GM13977 (cell line): ENCODE data around the gene RNF208.
A peak's percentile ranks its signal among the peaks of the same experiment; 100 is the strongest.

Experiments
- DNase-seq: peaks from one replicate; pipeline ENCODE4 v3.0.0; 2012; ENCODE audit warnings: low spot score
- CTCF ChIP-seq: IDR thresholded peaks from 2 replicates; pipeline ENCODE4 v1.5.1; 2012; ENCODE audit warnings: mild to moderate bottlenecking, control low read depth; ENCODE audit not compliant: insufficient read depth; ENCODE audit errors: extremely low read depth, missing control alignments
- in situ Hi-C: fragments of 300-500 bp; cut with MboI; formaldehyde crosslinking; loops from one replicate; pipeline ENCODE4 v1.12.0; 2022; ENCODE audit warnings: low sequenced_read_pairs, low pct_unique_long_range_greater_than_20kb, mixed read lengths, inconsistent platforms; ENCODE audit not compliant: unreplicated experiment

RNF208 gene

DNA sequence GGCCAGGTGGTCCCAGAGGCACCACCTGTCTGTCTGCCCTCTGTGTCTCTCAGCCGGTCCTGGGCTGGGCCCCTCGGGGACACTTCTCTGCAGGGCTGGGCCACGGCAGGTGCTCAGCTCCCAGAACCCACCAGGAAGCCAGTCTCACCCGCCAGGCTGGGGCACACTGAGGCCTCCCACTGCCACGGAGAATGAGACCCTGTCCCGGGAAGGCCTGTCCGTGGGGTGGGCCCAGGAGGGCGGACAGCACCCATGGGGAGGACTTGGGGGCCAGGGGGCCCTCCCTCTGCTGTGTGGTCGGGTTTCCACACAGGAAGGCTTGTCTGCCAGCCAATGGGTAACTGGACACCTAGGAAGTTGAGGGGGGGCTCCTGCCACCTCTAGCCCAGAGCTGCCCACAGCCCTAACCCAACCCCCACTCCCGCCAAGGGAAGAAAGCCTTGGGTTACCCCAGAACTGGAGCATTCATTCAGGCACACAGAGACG is 14.9 kb upstream of the RNF208 start:
- in situ Hi-C loops: no loop called here
- TF ChIP-seq CTCF: no peak
- no peak for DNase-seq

GRCh38 chr9:137236238-137236935 is 14.3 kb upstream of the RNF208 start:
- in situ Hi-C loops: no loop called here
- peak; percentile 99 for TF ChIP-seq CTCF
- peak; percentile 98 for DNase-seq

DNA sequence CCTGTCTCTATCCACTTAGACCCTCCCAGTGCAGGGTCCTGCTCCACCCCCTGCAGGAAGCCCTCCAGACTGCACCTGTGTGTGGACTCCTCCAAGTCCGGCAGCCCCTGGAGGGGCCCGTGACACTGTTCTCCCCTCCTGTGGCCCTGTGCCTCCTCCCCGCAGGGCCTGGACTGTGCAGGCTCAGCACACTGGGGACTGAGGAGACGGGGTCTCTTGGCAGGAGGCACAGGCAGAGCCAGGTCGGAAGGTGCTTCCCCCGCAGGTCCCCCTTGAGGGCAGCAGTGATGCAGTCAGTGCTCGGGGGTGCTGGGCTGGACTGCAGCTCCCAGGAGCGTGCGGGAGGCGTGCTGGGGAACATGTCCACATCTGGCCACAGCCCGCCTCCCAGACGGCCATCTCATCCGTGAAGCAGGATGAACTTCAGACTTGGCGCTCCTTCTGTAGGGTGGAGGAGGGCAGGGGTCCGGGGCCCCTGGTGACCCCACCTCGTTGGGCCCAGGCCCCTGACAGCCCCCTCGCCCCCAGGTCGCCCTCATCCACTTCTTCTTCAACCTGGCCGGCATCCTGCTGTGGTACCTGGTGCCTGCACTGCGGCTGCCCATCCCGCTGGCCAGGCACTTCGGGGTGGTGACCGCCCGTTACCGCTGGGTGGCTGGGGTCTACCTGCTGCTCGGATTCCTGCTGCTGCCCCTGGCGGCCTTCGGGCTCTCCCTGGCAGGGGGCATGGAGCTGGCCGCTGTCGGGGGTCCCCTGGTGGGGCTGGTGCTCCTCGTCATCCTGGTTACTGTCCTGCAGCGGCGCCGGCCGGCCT is 13.6 kb upstream of the RNF208 start:
- in situ Hi-C loops: no loop called here

GRCh38 chr9:137234758-137235423 is 12.9 kb upstream of the RNF208 start:
- no peak for TF ChIP-seq CTCF
- in situ Hi-C loops: no loop called here
- DNase-seq: no peak

More for the DNA sequence above, 13.6 kb upstream of the RNF208 start:
- DNase-seq: no peak
- TF ChIP-seq CTCF: no peak

- in situ Hi-C loops: no loop called here
- DNase-seq: no peak
- no peak for TF ChIP-seq CTCF
Measured at GRCh38 chr9:137234055-137234697, 12.1 kb upstream of the RNF208 start.

DNA sequence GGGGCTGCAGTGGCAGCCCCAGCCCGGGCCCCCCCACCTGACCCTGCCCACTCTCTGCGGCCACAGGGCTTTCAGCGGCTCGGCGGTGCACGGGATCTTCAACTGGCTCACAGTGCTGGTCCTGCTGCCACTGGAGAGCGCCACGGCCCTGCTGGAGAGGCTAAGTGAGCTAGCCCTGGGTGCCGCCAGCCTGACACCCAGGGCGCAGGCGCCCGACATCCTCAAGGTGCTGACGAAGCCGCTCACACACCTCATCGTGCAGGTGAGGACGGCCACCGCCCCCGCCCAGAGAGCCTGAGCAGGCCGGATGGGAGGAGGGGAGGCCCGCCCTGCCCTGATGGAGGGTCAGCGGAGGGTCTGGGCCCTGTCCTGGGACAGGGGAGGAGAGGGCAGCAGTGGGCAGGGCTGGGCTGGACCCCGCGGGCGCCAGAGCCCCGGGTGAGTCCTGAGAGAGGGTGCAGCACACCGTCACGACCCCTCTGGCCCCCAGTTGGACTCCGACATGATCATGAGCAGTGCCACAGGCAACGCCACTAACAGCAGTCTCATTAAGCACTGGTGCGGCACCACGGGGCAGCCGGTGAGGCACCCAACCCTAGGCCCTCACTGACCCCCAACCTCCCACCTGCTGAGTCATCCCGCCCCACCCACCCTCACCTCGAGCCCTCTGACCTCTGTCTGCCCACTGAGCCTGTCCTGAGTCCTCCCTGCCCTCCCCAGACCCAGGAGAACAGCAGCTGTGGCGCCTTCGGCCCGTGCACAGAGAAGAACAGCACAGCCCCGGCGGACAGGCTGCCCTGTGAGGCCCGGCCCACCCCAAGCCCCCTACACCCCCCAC is 11.3 kb upstream of the RNF208 start:
- in situ Hi-C loops: no loop called here
- no peak for TF ChIP-seq CTCF
- DNase-seq: no peak
